GM18907 (cell line): Measurements from ENCODE around the gene CERS5.

Source experiments
- ATAC-seq: cut with Tn5 transposase; IDR thresholded peaks from one replicate; pipeline ENCODE4 v1.9.1; 2021; ENCODE audit warnings: mild to moderate bottlenecking, moderate library complexity; ENCODE audit not compliant: unreplicated experiment

CERS5 gene

DNA sequence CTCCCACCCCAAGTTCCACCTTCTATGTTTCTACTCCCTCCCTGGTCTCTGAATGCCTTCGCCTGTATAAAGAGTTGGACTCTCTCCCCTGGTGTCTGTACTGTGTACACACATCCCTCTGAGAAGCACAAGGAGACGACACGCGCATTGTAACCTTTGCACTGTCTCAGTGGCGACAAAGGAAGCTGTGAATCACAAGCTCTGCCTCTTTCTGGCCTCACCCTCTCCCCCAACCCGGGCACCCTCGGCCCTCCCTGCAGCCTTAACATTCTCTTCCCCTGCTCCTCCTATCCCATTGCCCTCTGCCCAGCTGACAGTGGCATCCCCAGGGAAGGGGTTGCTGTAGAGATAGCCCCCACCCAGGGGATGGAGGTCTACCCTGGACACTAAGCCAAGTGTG lies 84.5 kb downstream of the CERS5 start:
- ATAC-seq = no peak

GRCh38 chr12:50081096-50081808 lies 85.9 kb downstream of the CERS5 start:
- ATAC-seq = no peak

DNA sequence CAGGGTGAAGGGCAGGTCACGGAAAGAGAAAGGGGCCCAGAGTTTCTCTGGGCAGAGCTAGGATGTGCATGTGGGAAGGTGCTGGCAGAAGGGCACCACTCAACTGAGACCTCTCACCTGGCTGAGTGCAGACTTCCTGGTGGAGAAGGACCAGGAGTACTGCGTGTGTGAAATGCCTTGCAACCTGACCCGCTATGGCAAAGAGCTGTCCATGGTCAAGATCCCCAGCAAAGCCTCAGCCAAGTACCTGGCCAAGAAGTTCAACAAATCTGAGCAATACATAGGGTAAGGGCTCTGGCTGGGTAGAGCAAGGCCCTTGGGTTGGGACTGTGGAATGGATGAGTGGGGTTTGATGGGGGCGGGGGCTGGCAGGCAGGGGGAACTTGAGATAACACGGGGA lies 87.4 kb downstream of the CERS5 start:
- no peak for ATAC-seq
